ENCODE results near the gene ZFP62.

Gene ZFP62

GRCh38 chr5:180809403-180810209 is 51.5 kb downstream of the ZFP62 start:
- DNase-seq, result peak; percentile 95

GRCh38 chr5:180808461-180809000 is 52.5 kb downstream of the ZFP62 start:
- DNase-seq, result no peak

- DNase-seq, result no peak
Observed at GRCh38 chr5:180807654-180808414, 53.2 kb downstream of the ZFP62 start.

GRCh38 chr5:180807046-180807445 is 54.0 kb downstream of the ZFP62 start:
- no peak for DNase-seq

GRCh38 chr5:180806351-180807011 is 54.6 kb downstream of the ZFP62 start:
- no peak for DNase-seq

GRCh38 chr5:180804129-180804618 is 56.9 kb downstream of the ZFP62 start:
- DNase-seq, result no peak

- no peak for DNase-seq
Observed at GRCh38 chr5:180803181-180804128, 57.6 kb downstream of the ZFP62 start.

GRCh38 chr5:180802325-180803180 is 58.5 kb downstream of the ZFP62 start, which contains the start of gene MGAT1:
Gene MGAT1, minus strand, starts transcription at chr5:180802806. Its CDS starts 9,835 bp downstream, at chr5:180792971.
- DNase-seq, result peak; percentile 83

- no peak for DNase-seq
Observed at GRCh38 chr5:180801596-180802324, 59.3 kb downstream of the ZFP62 start.

- DNase-seq, result no peak
Observed at GRCh38 chr5:180799902-180800801, 60.9 kb downstream of the ZFP62 start.

- no peak for DNase-seq
Observed at GRCh38 chr5:180799194-180799593, 61.9 kb downstream of the ZFP62 start.

- no peak for DNase-seq
Observed at GRCh38 chr5:180798193-180798592, 62.9 kb downstream of the ZFP62 start.
